Endodermal cell (in vitro differentiated cells): Measurements from ENCODE around the gene CASP5. TPM values are rescaled to one million over a fixed set of nuclear protein-coding genes. Genes with fewer than 3 reads are reported as not detected.
A peak's percentile ranks its signal among the peaks of the same experiment; 100 is the strongest.

Experiments
- DNase-seq: peaks from one replicate; pipeline ENCODE4 v3.0.0-alpha.2; 2017
- H3K27ac ChIP-seq: 2 replicates; pipeline ENCODE4 v1.5.1; 2013; ENCODE audit warnings: mild to moderate bottlenecking, low read depth, low read length, moderate library complexity
- H3K27me3 ChIP-seq: 2 replicates; pipeline ENCODE4 v1.6.1; 2013; ENCODE audit warnings: mild to moderate bottlenecking, low read length, moderate library complexity; ENCODE audit not compliant: insufficient read depth, control insufficient read depth, poor library complexity, severe bottlenecking
- H3K36me3 ChIP-seq: 2 replicates; pipeline ENCODE4 v1.7.0; 2013; ENCODE audit warnings: mild to moderate bottlenecking, low read length, moderate library complexity; ENCODE audit not compliant: control insufficient read depth, insufficient read depth
- H3K4me1 ChIP-seq: one replicate; pipeline ENCODE4 v1.7.0; 2013; ENCODE audit warnings: low read length; ENCODE audit not compliant: control insufficient read depth, insufficient read depth
- H3K4me3 ChIP-seq: 2 replicates; pipeline ENCODE4 v1.5.1; 2013; ENCODE audit warnings: mild to moderate bottlenecking, low read length, moderate library complexity
- H3K9ac ChIP-seq: 2 replicates; pipeline ENCODE4 v1.6.1; 2013; ENCODE audit warnings: mild to moderate bottlenecking, low read length, moderate library complexity; ENCODE audit not compliant: poor library complexity, severe bottlenecking; ENCODE audit errors: extremely low read depth
- H3K9me3 ChIP-seq: 2 replicates; pipeline ENCODE4 v1.6.1; 2013; ENCODE audit warnings: mild to moderate bottlenecking, low read length, moderate library complexity; ENCODE audit not compliant: control insufficient read depth
- H3K27ac Mint-ChIP-seq: 2 replicates; pipeline ENCODE4 v1.8.0; 2020; ENCODE audit warnings: mixed read lengths
- H3K27me3 Mint-ChIP-seq: 2 replicates; pipeline ENCODE4 v1.8.0; 2021; ENCODE audit warnings: mild to moderate bottlenecking, mixed read lengths; ENCODE audit not compliant: insufficient read depth
- H3K36me3 Mint-ChIP-seq: 2 replicates; pipeline ENCODE4 v1.8.0; 2020; ENCODE audit warnings: low read depth, mixed read lengths
- H3K4me1 Mint-ChIP-seq: 2 replicates; pipeline ENCODE4 v1.8.0; 2020; ENCODE audit warnings: mixed read lengths
- H3K4me3 Mint-ChIP-seq: 2 replicates; pipeline ENCODE4 v1.8.0; 2020; ENCODE audit warnings: mild to moderate bottlenecking, moderate library complexity, mixed read lengths
- H3K9me3 Mint-ChIP-seq: 2 replicates; pipeline ENCODE4 v1.8.0; 2020; ENCODE audit warnings: mild to moderate bottlenecking, mixed read lengths
- CTCF ChIP-seq: fragments of 200-600 bp; sonication (generic); conservative IDR thresholded peaks from 2 replicates; pipeline ENCODE4 v1.5.0; 2021; ENCODE audit warnings: antibody characterized with exemption, mild to moderate bottlenecking
- WGBS, 2 experiments: methylation state at CpG; one replicate each; pipeline versions ENCODE4 v1.1.5 to v1.1.7; 2013; ENCODE audit warnings: missing lambda C conversion rate in 2 of 2, mixed read lengths in 1 of 2; ENCODE audit not compliant: insufficient coverage in 1 of 2, insufficient read length in 1 of 2; 5-methylcytosine and 5-hydroxymethylcytosine counted together
- total RNA-seq, 2 donors: library from RNA; stranded (reverse); fragmentation: NEBNext Ultra II Directional in 1 of 2; extraction: Animal tissue kit (Norgen Biotek cat#: 25700) in 1 of 2; gene quantifications; 2 replicates in 1 of 2; 3 replicates in 1 of 2; pipeline ENCODE4 v1.2.1, GENCODE V29; 2021

CASP5 gene
- total RNA-seq, 2 donors from 2014 or later: not detected

DNA sequence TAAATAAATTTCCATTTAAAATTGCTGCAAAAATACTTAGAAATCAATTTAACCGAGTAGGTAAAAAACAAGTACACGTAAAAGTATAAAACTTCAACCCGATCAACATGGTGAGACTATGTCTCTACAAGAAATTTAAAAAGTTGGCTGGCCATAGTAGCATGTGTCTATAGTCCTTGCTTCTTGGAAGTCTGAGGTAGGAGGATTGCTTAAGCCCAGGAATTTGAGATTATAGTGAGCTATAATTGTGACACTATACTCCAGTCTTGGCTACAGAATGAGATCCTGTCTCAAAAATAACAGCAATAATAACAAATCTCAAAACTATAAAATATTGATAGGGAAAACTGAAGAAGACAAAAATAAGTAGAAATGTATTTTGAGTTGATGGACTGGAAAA, 65.7 kb downstream of the CASP5 start:
- Mint-ChIP-seq H3K4me3 (no peak overlapping the region), H3K4me1 (peaks cover 2% of the 10 kb centered on the region), H3K27ac (no peak overlapping the region), H3K9me3 (no peaks in the 10 kb centered on the region), H3K27me3 (no peaks in the 10 kb centered on the region), H3K36me3 (no peaks in the 10 kb centered on the region)
- Histone ChIP-seq H3K27me3 (no peaks in the 10 kb centered on the region), H3K4me3 (no peak overlapping the region), H3K36me3 (no peaks in the 10 kb centered on the region), H3K27ac (no peak overlapping the region), H3K9me3 (no peaks in the 10 kb centered on the region), H3K4me1 (no peaks in the 10 kb centered on the region), H3K9ac (no peak overlapping the region)
- 94 to 100% methylated on average over 3 of the region's 3 CpGs for WGBS, 2 experiments
- TF ChIP-seq CTCF: no peak
- no peak for DNase-seq

DNA sequence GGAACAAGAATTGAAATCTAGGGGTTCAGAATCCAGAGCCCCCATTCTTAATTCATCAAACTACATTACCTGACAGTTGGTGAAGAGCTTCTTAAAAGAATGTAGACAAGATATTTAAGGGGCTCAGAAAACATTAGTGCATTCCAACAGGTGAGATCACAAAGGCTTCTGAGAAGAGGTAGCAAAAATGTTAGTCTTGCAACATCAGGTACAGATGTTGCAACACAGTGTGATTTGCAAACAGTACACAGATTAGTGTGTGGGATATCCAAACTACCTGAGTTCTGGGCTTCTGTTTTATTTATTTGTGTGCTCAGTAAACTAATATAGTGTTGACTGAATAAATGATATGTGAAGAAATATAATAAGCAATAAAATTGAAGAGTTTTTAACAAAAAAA, 66.4 kb downstream of the CASP5 start:
- Histone ChIP-seq H3K27me3 (no peaks in the 10 kb centered on the region), H3K4me3 (no peak overlapping the region), H3K36me3 (no peaks in the 10 kb centered on the region), H3K9ac (no peak overlapping the region), H3K27ac (no peak overlapping the region), H3K4me1 (no peaks in the 10 kb centered on the region), H3K9me3 (no peaks in the 10 kb centered on the region)
- H3K27me3 Mint-ChIP-seq: no peaks in the 10 kb centered on the region
- no peaks in the 10 kb centered on the region for H3K9me3 Mint-ChIP-seq
- H3K27ac Mint-ChIP-seq: no peak overlapping the region
- no peaks in the 10 kb centered on the region for H3K36me3 Mint-ChIP-seq
- no peak overlapping the region for H3K4me3 Mint-ChIP-seq
- peaks cover 2% of the 10 kb centered on the region for H3K4me1 Mint-ChIP-seq
- no peak for DNase-seq
- no peak for TF ChIP-seq CTCF

- no peak overlapping the region for H3K27ac ChIP-seq
- no peaks in the 10 kb centered on the region for H3K9me3 ChIP-seq
- Mint-ChIP-seq H3K4me1 (no peaks in the 10 kb centered on the region), H3K36me3 (no peaks in the 10 kb centered on the region), H3K27ac (no peak overlapping the region), H3K27me3 (no peaks in the 10 kb centered on the region), H3K4me3 (no peak overlapping the region), H3K9me3 (no peaks in the 10 kb centered on the region)
- H3K4me1 ChIP-seq: no peaks in the 10 kb centered on the region
- TF ChIP-seq CTCF: peak; percentile 81
- no peak for DNase-seq
- no peaks in the 10 kb centered on the region for H3K27me3 ChIP-seq
- no peak overlapping the region for H3K4me3 ChIP-seq
- no peaks in the 10 kb centered on the region for H3K36me3 ChIP-seq
- WGBS, 2 experiments: 40 to 45% methylated on average over 1 to 2 of the region's 2 CpGs
- no peak overlapping the region for H3K9ac ChIP-seq
Measured at GRCh38 chr11:104946907-104947306, 76.1 kb downstream of the CASP5 start.

Other genes with a start within 250 kb of the CASP5 start
- gene CASP12, start 124.7 kb downstream of the CASP5 start, total RNA-seq: not detected
- not detected for gene CASP4, start 54.6 kb downstream of the CASP5 start, total RNA-seq
- not detected for gene CASP1, start 12.0 kb upstream of the CASP5 start, total RNA-seq
- gene CARD16, start 22.2 kb upstream of the CASP5 start, total RNA-seq: not detected
- gene CARD18, start 116.6 kb upstream of the CASP5 start, total RNA-seq: not detected